B cell (primary cell): ENCODE results near the gene PRPS1L1.

Experiments
- EZH2 ChIP-seq: IDR thresholded peaks from 2 replicates; pipeline ENCODE4 v1.6.1; 2012; ENCODE audit warnings: borderline replicate concordance, low read depth, mild to moderate bottlenecking, moderate library complexity, low read length; ENCODE audit not compliant: insufficient read depth, poor library complexity, severe bottlenecking
- TF ChIP-seq, protein P1 (sequence below): fragments of 200-600 bp; IDR thresholded peaks from one replicate; pipeline ENCODE4 v1.8.0; 2022; ENCODE audit warnings: antibody characterized with exemption, mild to moderate bottlenecking

DNA sequence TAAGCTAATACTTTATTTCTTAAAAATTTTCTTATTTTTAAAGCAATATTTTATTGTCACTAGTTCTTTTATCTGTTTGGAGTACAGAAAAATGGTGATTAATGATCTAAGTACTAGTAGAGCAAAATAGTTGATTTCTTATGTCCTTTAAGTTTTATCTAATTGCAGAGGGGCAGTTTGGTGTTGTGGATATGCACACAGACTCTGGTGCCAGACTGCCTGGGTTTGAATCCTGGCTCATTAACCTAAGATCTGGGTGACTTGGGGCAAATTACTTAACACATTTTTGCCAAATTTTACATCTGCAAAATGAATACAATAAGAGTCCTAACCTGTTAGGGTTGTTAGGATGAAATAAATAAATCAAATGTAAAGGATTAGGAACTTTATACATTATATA lies 10.7 kb upstream of the PRPS1L1 start:
- TF ChIP-seq, protein P1, sequence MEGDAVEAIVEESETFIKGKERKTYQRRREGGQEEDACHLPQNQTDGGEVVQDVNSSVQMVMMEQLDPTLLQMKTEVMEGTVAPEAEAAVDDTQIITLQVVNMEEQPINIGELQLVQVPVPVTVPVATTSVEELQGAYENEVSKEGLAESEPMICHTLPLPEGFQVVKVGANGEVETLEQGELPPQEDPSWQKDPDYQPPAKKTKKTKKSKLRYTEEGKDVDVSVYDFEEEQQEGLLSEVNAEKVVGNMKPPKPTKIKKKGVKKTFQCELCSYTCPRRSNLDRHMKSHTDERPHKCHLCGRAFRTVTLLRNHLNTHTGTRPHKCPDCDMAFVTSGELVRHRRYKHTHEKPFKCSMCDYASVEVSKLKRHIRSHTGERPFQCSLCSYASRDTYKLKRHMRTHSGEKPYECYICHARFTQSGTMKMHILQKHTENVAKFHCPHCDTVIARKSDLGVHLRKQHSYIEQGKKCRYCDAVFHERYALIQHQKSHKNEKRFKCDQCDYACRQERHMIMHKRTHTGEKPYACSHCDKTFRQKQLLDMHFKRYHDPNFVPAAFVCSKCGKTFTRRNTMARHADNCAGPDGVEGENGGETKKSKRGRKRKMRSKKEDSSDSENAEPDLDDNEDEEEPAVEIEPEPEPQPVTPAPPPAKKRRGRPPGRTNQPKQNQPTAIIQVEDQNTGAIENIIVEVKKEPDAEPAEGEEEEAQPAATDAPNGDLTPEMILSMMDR, result no peak
- TF ChIP-seq EZH2, result no peak
